Astrocyte of the cerebellum (primary cell): ENCODE results near the gene AFDN.

Experiments used
- DNase-seq: peaks from one replicate; pipeline ENCODE4 v3.0.0-alpha.2; 2011; ENCODE audit warnings: low read depth
- H3K4me3 ChIP-seq: 2 replicates; pipeline ENCODE4 v1.5.1; 2011; ENCODE audit warnings: mild to moderate bottlenecking, low read depth, low read length, moderate library complexity
- in situ Hi-C: cut with HindIII; loops from 2 replicates; pipeline ENCODE4 v1.10.0; 2017; ENCODE audit warnings: low sequenced_read_pairs
- TF ChIP-seq, protein P1 (sequence below): IDR thresholded peaks from 2 replicates; pipeline ENCODE4 v1.5.1; 2012; ENCODE audit warnings: low read length, low read depth, moderate library complexity, mild to moderate bottlenecking; ENCODE audit errors: missing control alignments

AFDN gene

GRCh38 chr6:167984876-167985604, 158.3 kb downstream of the AFDN start:
- in situ Hi-C loops: no loop called here
- TF ChIP-seq, protein P1, sequence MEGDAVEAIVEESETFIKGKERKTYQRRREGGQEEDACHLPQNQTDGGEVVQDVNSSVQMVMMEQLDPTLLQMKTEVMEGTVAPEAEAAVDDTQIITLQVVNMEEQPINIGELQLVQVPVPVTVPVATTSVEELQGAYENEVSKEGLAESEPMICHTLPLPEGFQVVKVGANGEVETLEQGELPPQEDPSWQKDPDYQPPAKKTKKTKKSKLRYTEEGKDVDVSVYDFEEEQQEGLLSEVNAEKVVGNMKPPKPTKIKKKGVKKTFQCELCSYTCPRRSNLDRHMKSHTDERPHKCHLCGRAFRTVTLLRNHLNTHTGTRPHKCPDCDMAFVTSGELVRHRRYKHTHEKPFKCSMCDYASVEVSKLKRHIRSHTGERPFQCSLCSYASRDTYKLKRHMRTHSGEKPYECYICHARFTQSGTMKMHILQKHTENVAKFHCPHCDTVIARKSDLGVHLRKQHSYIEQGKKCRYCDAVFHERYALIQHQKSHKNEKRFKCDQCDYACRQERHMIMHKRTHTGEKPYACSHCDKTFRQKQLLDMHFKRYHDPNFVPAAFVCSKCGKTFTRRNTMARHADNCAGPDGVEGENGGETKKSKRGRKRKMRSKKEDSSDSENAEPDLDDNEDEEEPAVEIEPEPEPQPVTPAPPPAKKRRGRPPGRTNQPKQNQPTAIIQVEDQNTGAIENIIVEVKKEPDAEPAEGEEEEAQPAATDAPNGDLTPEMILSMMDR: no peak
- no peak for DNase-seq
- no peak overlapping the region for H3K4me3 ChIP-seq

DNA sequence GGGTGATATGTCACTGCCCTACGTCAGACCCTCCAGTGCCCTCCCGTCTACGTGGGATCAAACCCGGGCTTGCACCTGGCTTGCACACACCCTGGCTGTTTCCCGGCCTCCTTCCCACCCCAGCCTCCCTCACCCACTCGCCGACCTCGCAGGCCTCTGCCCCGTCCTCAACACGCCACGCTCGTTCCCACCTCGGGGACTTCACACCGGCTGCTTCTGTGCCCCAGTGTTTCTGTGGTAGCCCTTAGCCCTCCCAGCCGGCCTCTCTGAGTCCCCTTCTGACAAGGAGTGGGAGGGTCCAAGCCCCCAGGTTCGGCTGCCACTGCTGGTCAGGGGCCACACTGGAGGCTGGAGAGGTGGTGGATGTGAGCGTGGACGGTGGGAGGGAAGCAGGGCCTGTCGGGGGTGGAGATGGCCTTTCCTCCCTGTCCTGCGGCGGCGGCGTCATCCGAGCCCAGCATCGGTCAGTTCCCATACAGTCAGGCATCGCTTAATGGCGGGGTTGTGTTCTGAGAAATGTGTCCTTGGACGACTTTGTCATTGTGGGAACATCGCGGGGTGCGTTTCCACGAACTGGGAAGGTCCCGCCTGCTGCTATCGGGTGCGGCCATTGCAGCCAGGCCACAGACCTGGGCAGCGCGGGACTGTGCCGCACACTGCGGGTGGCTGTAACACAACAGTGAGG, 159.3 kb downstream of the AFDN start:
- DNase-seq: no peak
- H3K4me3 ChIP-seq: no peak overlapping the region
- in situ Hi-C loops: no loop called here
- TF ChIP-seq, protein P1: no peak

GRCh38 chr6:167987396-167988153, 160.9 kb downstream of the AFDN start:
- in situ Hi-C loops: no loop called here
- TF ChIP-seq, protein P1: no peak
- no peak for DNase-seq
- H3K4me3 ChIP-seq: no peak overlapping the region

GRCh38 chr6:167988154-167988495, 161.4 kb downstream of the AFDN start:
- H3K4me3 ChIP-seq: no peak overlapping the region
- TF ChIP-seq, protein P1: no peak
- in situ Hi-C loops: no loop called here
- DNase-seq: no peak

- TF ChIP-seq, protein P1: no peak
- in situ Hi-C loops: no loop called here
- no peak overlapping the region for H3K4me3 ChIP-seq
- DNase-seq: no peak
These were observed 162.5 kb downstream of the AFDN start for GRCh38 chr6:167988945-167989841.
